GM23338 (cell line): ENCODE results near the gene KCNMA1. TPM values are rescaled to one million over a fixed set of nuclear protein-coding genes. Genes with fewer than 3 reads are reported as not detected.

Source experiments
- ATAC-seq: fragments of 200-7000 bp; cut with Tn5 transposase; 3 replicates; pipeline ENCODE4 v1.9.1; 2020
- DNase-seq: peaks from one replicate; pipeline ENCODE4 v3.0.0-alpha.2; 2015; ENCODE audit warnings: low spot score
- H2AFZ ChIP-seq: fragments of 200-600 bp; sonication (generic); 2 replicates; pipeline ENCODE4 v1.8.0; 2016; ENCODE audit warnings: antibody characterized with exemption, mild to moderate bottlenecking, moderate library complexity
- H3F3A ChIP-seq: fragments of 200-600 bp; sonication (generic); replicated peaks from 2 replicates; pipeline ENCODE4 v1.8.0; 2017; ENCODE audit warnings: antibody characterized with exemption, mixed run types, low read depth
- H3K27ac ChIP-seq: fragments of 200-600 bp; sonication (generic); 2 replicates; pipeline ENCODE4 v1.6.1; 2016; ENCODE audit warnings: low read depth
- H3K27me3 ChIP-seq: fragments of 200-600 bp; sonication (generic); 2 replicates; pipeline ENCODE4 v1.8.0; 2016; ENCODE audit warnings: mild to moderate bottlenecking, mixed run types, moderate library complexity; ENCODE audit not compliant: insufficient read depth
- H3K36me3 ChIP-seq: fragments of 200-600 bp; sonication (generic); 2 replicates; pipeline ENCODE4 v1.8.0; 2016; ENCODE audit warnings: mild to moderate bottlenecking; ENCODE audit not compliant: insufficient read depth
- H3K4me1 ChIP-seq: fragments of 200-600 bp; sonication (generic); 2 replicates; pipeline ENCODE4 v1.8.0; 2016; ENCODE audit warnings: mild to moderate bottlenecking, moderate library complexity; ENCODE audit not compliant: insufficient read depth
- H3K4me2 ChIP-seq: fragments of 200-600 bp; sonication (generic); 2 replicates; pipeline ENCODE4 v1.7.1; 2017; ENCODE audit warnings: mixed run types
- H3K4me3 ChIP-seq: fragments of 200-600 bp; sonication (generic); 2 replicates; pipeline ENCODE4 v1.6.1; 2016; ENCODE audit warnings: mixed run types
- H3K79me2 ChIP-seq: fragments of 200-600 bp; sonication (generic); replicated peaks from 2 replicates; pipeline ENCODE4 v1.8.0; 2017; ENCODE audit warnings: mild to moderate bottlenecking; ENCODE audit not compliant: insufficient read depth
- H3K9me2 ChIP-seq: fragments of 200-600 bp; sonication (generic); 2 replicates; pipeline ENCODE4 v1.8.0; 2017; ENCODE audit not compliant: insufficient read depth
- H4K20me1 ChIP-seq: fragments of 200-600 bp; sonication (generic); replicated peaks from 2 replicates; pipeline ENCODE4 v1.8.0; 2017; ENCODE audit warnings: mild to moderate bottlenecking; ENCODE audit not compliant: insufficient read depth
- H3K27ac Mint-ChIP-seq: 2 replicates; pipeline ENCODE4 v1.8.0; 2020; ENCODE audit warnings: inconsistent platforms, mild to moderate bottlenecking, moderate library complexity, mixed read lengths
- H3K27me3 Mint-ChIP-seq: 3 replicates; pipeline ENCODE4 v1.8.0; 2022; ENCODE audit warnings: low read depth, mild to moderate bottlenecking, moderate library complexity, mixed read lengths, inconsistent platforms; ENCODE audit not compliant: insufficient read depth, poor library complexity
- H3K36me3 Mint-ChIP-seq: 3 replicates; pipeline ENCODE4 v1.8.0; 2021; ENCODE audit warnings: low read depth, mild to moderate bottlenecking, inconsistent platforms, moderate library complexity, mixed read lengths
- H3K4me1 Mint-ChIP-seq: 3 replicates; pipeline ENCODE4 v1.8.0; 2020; ENCODE audit warnings: mild to moderate bottlenecking, inconsistent platforms, mixed read lengths
- H3K4me3 Mint-ChIP-seq: 3 replicates; pipeline ENCODE4 v1.8.0; 2021; ENCODE audit warnings: moderate library complexity, mild to moderate bottlenecking, inconsistent platforms, mixed read lengths
- H3K9me3 Mint-ChIP-seq: 3 replicates; pipeline ENCODE4 v1.8.0; 2020; ENCODE audit warnings: moderate library complexity, mild to moderate bottlenecking, inconsistent platforms, mixed read lengths
- CREB1 ChIP-seq: fragments of 250-450 bp; sonication (Bioruptor Pico); IDR thresholded peaks from 2 replicates; pipeline ENCODE4 v1.5.0; 2020; ENCODE audit warnings: low read depth, mild to moderate bottlenecking, moderate library complexity
- CTCF ChIP-seq, 2 experiments: fragments of 200-600 bp in 1 of 2; sonication (generic) in 1 of 2; conservative IDR thresholded peaks; 2 replicates each; pipeline versions ENCODE4 v1.5.1 to v1.6.1; 2016 to 2017; ENCODE audit warnings: antibody characterized with exemption in 2 of 2, low read depth in 2 of 2, mild to moderate bottlenecking in 2 of 2, moderate library complexity in 1 of 2
- EZH2 ChIP-seq: fragments of 200-600 bp; sonication (generic); IDR thresholded peaks from one replicate; pipeline ENCODE4 v1.8.0; 2017; ENCODE audit warnings: antibody characterized with exemption, mild to moderate bottlenecking, low read depth; ENCODE audit not compliant: unreplicated experiment
- JUNB ChIP-seq: IDR thresholded peaks from one replicate; pipeline ENCODE4 v1.6.1; 2016; ENCODE audit warnings: antibody characterized with exemption; ENCODE audit not compliant: unreplicated experiment
- POLR2AphosphoS5 ChIP-seq: IDR thresholded peaks from 2 replicates; pipeline ENCODE4 v1.6.1; 2016; ENCODE audit warnings: antibody characterized with exemption, low read depth
- REST ChIP-seq: IDR thresholded peaks from one replicate; pipeline ENCODE4 v1.6.1; 2018; ENCODE audit warnings: antibody characterized with exemption; ENCODE audit not compliant: unreplicated experiment
- STAT1 ChIP-seq: IDR thresholded peaks from one replicate; pipeline ENCODE4 v1.6.1; 2016; ENCODE audit warnings: antibody characterized with exemption; ENCODE audit not compliant: unreplicated experiment
- ZNF114 ChIP-seq: fragments of 250-450 bp; sonication (Bioruptor Pico); IDR thresholded peaks from 2 replicates; pipeline ENCODE4 v1.5.0; 2020; ENCODE audit warnings: mild to moderate bottlenecking, moderate library complexity
- polyA plus RNA-seq: library from polyadenylated mRNA; unstranded; fragments of >200 nt; fragmentation: Nextera tagmentation; extraction: Ambion mirVana; gene quantifications from 2 replicates; pipeline ENCODE4 v1.2.1, GENCODE V29; 2016
- total RNA-seq: library from RNA; depleted of rRNA; stranded (reverse); fragments of >200 nt; shearing (Covaris generic); gene quantifications from 2 replicates; pipeline ENCODE4 v1.2.3, GENCODE V29; 2014

Gene KCNMA1
- total and polyA plus RNA-seq, 2 experiments from 2014 or later = 8.2 to 9.0 TPM

- Histone ChIP-seq H3K36me3 (no peaks in the 10 kb centered on the region), H4K20me1 (no peaks in the 10 kb centered on the region), H3K4me1 (peaks cover 61% of the 10 kb centered on the region), H3K9me2 (0 out of 2 replicates have a peak, but pooled peaks cover 3% of the 10 kb centered on the region), H2AFZ (no peak overlapping the region), H3K27ac (no peak overlapping the region), H3K4me2 (peak overlapping the region; percentile 69), H3K4me3 (no peak overlapping the region), H3K79me2 (no peaks in the 10 kb centered on the region), H3K27me3 (no peaks in the 10 kb centered on the region), H3F3A (no peaks in the 10 kb centered on the region)
- peaks cover 9% of the 10 kb centered on the region for H3K27me3 Mint-ChIP-seq
- H3K9me3 Mint-ChIP-seq = no peaks in the 10 kb centered on the region
- ATAC-seq = no peak
- TF ChIP-seq JUNB = no peak
- TF ChIP-seq CREB1 = no peak
- no peak for TF ChIP-seq CTCF (conservative IDR thresholded peaks at IDR 0.05; ENCODE audit: low read depth in 2 of 2)
- TF ChIP-seq STAT1 = no peak
- H3K4me3 Mint-ChIP-seq = no peak overlapping the region
- H3K36me3 Mint-ChIP-seq = no peaks in the 10 kb centered on the region
- H3K4me1 Mint-ChIP-seq = peaks cover 50% of the 10 kb centered on the region
- H3K27ac Mint-ChIP-seq = no peak overlapping the region
- no peak for DNase-seq
These were observed 350.8 kb downstream of the KCNMA1 start for GRCh38 chr10:77286531-77287508.

- Histone ChIP-seq H3K4me1 (peaks cover 54% of the 10 kb centered on the region), H3F3A (no peaks in the 10 kb centered on the region), H3K27ac (no peak overlapping the region), H3K27me3 (no peaks in the 10 kb centered on the region), H3K9me2 (0 out of 2 replicates have a peak, but pooled peaks cover 3% of the 10 kb centered on the region), H3K79me2 (no peaks in the 10 kb centered on the region), H2AFZ (no peak overlapping the region), H3K4me3 (no peak overlapping the region), H3K4me2 (peak overlapping the region; percentile 69), H4K20me1 (no peaks in the 10 kb centered on the region), H3K36me3 (no peaks in the 10 kb centered on the region)
- peaks cover 6% of the 10 kb centered on the region for H3K27me3 Mint-ChIP-seq
- ATAC-seq = no peak
- no peak overlapping the region for H3K4me3 Mint-ChIP-seq
- TF ChIP-seq CTCF (conservative IDR thresholded peaks at IDR 0.05; ENCODE audit: low read depth in 2 of 2) (no peak), EZH2 (no peak), ZNF114 (CRISPR knock-in tag) (no peak), JUNB (no peak), POLR2AphosphoS5 (no peak), REST (no peak)
- peak overlapping the region; percentile 10; the same call in 1 of the 2 replicates for H3K27ac Mint-ChIP-seq
- peaks cover 38% of the 10 kb centered on the region for H3K4me1 Mint-ChIP-seq
- no peak for DNase-seq
- H3K9me3 Mint-ChIP-seq = no peaks in the 10 kb centered on the region; the same call in 1 of the 3 replicates
- no peaks in the 10 kb centered on the region for H3K36me3 Mint-ChIP-seq
These were observed 352.0 kb downstream of the KCNMA1 start for GRCh38 chr10:77285529-77286182.
